ENCODE measurements around the gene IMP4.

IMP4 gene

DNA sequence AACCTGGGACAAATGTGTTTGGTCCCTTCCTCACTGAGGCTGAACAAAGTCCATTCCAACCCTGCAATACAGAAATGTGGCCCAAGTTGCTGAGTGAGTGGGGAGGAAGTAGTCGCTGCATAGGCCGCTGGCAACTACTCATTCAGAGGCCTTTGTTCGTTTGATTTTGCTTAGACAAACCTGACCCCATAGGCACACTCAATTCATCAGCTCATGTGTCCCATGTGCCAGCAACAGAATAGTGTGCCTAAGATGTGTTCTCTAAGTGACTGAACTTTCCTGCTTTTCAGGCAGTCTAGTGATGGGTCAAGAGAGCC is 36.2 kb downstream of the IMP4 start:
- DNase-seq, result no peak

DNA sequence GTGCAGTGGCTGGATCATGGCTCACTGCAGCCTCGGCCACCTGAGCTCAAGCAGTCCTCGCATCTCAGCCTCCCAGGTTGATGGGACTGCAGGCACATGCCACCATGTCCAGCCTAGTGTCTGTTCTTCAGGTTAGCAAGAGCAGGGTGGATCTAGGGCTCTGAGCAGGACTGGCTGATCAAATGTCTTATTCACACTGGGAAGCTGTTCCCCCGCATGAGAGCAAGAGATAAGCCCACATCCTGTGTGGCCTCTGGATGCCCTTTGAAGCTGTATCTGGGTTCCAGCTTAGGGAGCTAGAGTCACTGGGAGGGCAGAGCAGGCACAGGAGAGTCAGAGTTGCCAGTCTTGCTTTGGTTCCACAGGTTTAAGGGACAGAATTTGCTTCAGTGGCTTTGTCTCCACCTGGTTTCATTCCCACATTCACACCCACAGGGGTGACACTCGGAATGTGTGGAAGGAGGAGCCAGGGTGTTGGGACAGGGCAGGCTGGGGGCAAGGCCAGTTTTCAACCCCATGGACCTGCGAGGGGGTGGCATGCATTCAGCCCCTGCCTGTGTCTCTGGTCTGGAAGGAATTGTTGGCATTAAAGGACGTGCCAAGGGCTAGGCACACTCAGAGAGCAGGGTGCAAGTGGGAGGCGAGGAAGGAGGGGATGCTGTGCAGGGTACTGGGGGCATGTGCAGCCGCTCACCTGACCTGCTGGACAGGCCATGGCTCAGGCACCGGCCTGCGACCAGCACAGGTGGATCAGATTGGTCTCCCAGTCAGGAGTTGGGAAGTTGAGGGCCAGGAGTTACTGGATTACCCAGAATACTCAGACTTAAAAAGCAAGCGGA is 37.6 kb downstream of the IMP4 start:
- DNase-seq, result no peak

DNA sequence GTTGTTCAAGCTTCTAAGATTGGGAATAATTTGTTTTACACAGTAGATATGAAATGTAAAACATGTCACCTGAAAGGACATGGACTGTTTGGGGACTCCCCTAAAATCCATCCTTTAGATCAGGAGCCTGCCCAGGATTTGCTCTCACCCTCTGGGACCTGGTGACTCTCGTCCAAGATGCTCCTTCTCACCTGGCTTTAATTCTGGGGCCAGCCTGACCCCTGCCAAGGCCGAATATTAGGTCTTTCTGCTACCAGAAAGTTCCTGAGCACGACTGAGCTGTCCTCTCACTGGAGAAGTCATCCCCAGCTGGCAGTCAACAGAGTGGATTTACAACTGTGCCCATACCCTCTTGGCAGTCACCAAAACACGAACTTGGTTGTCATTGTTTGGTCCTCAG is 38.4 kb downstream of the IMP4 start:
- no peak for DNase-seq

DNA sequence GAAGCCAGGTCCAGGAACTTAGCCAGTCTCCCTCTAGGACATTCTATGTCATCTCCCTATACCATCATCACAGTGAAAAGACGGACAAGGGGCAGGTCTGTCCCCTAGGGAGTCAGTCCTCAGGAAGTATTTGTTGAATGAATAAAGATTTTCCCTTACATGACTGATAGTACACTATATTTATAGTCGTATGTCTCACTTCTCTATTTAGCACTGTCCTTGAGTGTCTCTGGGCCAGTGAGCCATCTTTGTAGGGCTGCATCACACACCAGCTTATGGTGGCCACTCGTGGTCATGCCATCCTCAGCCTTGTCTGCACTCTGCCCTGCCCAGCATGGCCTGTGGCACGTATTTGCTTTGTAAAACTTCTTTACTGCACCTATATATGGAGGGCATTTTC is 38.9 kb downstream of the IMP4 start:
- DNase-seq, result no peak

DNA sequence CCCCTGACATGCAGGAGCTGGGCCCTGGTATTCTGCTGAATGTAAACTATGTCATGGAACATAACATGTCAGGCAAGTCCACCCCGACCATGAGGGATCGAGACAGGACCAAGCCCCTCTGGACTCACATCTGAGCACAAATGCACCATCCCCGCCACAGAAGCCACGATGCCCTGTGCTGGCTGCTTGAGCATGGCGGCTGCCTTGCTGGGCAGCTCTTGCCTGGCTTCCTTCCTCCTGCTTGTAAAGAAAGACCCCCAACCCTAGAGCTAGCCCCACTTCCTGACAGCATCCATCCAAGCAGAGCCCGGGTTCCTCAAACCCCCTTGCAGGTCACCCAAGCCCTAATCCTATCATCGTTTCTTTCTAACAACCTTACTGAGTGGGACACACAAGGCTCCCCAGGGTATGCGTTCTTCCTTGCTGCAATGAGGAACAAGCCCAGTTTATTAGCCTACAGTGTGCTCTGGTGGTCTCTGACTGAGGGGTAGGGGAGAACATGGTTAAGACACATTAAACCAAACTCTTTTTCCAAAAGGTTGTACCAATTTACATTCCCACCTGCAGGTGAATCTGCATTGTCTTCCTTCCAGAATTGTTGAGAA is 39.7 kb downstream of the IMP4 start:
- DNase-seq, result no peak

DNA sequence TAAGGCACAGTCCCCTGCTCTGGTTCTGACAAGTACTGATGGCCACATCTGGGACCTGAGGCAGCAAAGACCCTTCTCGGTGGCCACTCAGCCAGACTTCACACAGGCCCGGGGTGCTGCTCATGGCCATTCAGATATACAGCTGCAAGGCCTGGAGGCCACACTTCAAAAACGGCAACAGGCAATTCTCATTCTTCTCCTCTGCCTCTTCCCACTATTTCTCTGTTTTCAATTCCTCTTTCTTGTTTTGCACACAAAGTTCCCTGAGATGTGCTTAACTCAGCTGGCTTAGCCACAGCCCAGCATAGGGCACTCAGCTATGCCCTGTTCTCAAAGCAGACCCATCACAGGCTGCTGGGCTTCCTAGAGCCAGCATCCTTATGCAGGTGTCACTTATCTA is 43.0 kb downstream of the IMP4 start:
- no peak for DNase-seq

DNA sequence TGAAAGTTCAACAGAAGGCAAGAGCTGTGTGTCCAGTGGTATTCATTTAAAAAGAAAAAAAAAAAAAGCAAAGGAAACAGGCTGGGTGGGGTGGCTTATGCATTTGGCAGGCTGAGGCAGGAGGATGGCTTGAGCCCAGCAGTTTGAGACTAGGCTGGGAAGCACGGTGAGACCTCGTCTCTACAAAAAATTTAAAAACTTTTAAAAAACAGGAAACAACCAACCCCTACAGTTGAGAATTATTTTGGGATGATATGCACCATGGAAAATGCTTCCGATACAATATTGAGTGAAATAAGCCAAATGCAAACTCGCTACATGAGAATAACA is 44.3 kb downstream of the IMP4 start:
- no peak for DNase-seq

DNA sequence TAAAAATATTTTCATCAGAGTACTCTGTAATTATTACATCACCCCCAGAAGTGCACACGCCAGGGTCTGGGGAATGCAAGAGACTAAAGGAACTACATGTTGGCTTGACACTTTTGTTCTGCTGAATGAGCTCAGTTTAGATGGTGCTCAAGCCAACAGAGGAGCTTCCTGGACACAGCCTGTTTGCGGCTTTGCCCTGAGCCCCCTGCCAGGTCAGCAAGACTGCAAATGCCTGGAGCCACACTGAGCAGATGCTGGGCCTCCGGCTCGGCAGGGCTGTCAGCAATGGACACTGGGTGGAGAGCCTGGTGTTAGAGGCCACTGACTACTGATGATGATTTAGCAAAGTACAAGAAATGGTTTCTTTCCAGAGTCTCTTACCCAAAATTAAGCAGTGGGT is 45.1 kb downstream of the IMP4 start:
- DNase-seq, result no peak

DNA sequence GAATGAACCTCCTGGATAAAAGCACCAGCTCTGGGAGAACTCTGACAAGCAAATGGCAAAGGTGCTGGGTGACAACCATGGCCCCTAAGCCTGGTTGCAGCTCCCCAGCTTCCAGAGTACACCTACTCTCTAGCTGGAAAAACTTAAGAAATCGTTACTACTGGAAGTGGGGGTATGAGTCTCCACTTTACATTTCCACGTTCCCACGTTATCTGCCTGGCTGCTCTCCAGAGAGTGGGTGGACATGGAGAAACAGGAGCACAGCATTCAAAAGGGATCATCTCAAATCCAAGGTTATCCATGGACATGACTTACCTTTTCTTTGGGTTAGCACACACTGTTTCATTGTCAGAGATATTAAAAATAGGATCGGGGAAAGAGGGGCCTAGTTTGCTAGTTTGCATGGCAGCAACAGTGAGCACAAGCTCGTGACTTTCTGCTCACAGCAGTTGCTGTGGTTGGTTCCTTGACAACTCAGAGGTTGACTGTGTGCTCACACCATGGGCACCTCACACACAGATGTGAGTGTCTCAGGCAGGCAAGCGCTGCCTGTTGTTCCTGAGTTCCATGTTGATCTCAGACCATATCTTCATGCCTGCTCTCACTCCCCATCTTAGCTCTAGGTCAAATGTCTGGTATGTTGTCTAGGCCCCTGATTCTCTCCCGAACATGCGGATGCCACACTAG is 45.7 kb downstream of the IMP4 start:
- DNase-seq, result no peak

DNA sequence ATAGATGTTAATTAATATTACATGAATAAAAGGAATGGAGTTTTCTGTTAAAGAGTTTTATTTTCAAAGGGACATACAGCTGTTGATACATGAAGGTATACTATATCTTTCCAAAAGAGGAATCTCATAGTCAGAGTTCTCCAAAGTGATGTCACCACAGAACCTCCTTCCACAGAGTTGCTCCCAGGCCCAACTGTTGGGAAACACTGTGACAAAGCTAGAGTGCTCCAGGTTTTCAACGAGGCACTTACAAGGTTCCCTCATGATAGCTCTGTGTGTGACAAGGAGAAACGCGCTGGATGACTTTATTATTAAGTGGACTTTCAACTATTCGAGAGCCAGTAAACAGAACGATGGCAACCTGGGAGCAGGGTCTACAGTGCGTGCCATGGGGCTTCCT is 46.7 kb downstream of the IMP4 start:
- no peak for DNase-seq

DNA sequence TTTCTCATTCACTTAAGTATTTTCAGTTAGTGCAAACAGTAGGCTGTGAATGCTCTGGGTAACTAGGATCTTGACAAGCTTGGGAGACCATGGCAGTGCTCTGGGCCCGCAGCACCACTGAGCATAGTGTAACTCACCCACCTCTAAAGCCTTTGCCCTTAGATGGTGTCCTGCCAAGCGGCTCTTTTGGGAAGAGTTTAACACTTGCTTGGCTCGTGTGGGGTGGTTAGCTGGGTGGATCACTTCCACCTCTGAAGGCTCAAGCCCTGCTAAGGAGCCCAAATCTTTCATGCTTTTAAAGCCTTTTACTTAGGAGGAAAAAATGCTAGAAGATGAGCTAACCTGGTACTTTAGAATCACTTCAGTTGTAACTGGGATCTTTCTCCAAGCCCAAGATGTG is 47.1 kb downstream of the IMP4 start:
- no peak for DNase-seq

DNA sequence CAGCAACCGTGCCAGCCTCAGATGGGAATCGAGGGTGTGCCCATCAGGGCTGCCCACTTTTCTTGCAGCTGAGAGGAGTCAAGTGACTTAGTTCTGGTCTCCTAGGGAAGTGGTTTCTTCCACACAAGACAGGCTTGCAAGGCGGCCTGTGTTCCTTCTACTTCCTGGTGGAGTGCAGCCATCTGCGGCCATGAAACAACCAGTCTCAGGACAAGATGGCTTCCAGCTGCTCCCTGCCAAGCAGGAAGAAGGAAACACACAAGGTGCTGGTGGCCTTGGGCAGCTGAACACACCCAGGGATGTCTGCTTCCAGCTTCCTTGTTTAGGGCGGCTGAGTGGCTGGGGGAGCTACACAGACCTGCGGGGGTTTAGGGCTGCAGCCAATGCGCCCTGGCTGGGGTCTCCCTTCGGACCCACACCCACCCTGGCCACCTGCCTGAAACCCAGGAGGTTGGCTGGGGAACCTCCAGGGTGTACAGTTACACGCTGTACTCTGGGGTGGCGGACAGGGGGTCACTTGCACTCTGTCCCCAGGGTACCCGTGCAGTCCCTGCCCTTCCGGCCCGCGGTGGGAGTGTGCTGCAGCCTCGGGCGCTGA is 47.9 kb downstream of the IMP4 start:
- DNase-seq, result no peak

DNA sequence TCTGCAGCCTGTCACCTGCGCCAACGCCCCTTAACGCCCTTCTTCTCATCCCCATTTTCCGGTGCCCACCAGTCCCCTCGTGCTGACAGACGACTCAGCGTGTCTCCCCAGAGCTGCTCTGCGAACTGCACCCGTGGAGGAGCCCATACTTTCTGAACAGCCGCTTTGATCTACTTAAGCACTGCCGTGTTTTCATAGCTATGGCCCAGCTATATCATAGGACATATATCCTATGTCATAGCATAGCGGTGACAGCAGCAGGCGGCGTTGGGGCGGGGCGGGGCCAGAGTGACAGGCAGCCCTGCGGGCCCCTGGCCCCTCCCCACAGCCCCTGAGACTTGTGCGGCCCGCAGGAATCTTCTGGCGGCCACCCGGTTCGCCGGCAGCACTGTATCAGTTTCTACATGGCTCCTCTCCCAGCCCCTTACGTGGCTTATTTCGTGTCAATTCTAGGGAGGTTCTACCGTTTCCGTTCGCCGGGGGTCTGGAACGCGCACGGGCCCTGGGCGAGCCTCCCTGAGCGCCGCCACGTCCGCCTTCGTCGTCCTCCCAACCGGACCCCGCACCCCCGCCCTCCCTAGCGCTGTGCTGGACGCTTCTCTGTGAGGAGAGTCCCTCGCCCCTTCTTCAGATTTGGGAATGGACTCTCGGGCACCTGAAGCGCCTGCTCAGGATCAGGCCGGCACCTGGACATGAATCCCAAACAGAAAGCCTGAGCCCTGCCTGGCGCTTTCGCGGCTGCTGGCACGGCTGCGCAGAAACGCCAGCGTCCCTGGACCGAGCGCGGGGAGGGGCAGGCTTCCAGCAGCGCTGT is 48.6 kb downstream of the IMP4 start:
- peak; percentile 74 for DNase-seq

DNA sequence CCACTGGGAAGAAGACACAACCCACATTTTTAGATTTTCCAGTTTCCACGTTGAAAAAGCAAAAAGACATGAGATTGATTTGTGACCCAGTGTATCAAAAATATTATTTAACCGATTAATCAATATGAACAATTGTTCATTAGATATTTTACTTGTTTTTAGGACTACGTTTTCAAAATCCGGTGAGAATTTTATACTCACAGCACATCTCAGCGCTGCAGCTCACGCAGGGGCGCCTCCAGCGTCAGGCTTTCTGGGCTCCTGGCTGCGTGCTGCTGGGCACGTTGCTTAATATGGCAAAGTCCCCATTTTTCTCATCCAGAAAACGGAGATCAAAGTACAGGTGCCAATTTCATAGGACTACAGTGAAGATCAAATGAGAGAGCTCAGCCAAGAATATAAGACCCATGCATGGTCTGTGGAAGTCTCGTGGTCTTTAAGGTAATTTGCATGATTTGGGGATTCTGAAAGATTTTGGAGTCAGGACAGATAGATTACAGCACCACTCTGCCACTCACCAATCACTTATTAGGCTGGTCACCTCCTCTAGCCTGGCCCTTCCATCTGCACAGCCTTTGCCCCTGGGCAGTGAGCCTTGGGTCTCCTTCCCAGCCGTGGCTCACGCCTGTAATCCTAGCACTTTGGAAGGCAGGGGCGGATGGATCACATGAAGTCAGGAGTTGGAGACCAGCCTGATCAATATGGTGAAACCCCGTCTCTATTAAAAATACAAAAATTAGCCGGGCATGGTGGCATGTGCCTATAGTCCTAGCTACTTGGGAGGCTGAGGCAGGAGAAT is 49.4 kb downstream of the IMP4 start:
- DNase-seq, result no peak

DNA sequence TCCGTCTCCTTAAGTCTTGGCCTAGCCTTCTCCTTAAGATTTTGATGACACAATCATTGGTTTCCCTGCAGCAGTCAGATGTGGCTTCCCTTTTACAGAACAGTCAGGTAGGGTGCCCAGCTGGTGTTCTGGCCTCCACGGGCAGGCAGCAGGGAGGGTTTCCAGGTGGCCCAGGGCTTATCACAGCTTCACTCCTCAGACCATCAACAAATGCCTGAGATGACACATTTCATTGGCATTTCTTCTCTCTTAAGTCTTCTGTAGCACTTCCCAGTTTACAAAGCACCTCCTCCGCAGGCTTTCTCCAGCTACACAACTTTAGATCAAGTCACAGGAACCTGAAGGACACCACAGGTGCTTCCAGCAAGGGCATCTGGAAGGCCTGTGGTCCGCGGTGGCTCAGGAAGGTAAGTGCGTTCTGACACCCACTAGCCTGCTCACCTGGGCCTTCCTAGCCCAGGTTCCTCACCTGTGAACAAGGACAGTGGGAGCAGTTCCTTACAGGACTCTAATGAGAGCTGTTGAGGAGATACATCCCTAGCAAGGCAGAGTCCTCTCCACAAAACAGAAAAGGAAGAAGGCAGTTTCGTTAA is 50.7 kb downstream of the IMP4 start:
- no peak for DNase-seq
